HG03175 (cell line): ENCODE data around the gene NOTCH1.

Experiments
- ATAC-seq: cut with Tn5 transposase; IDR thresholded peaks from one replicate; pipeline ENCODE4 v1.9.1; 2021; ENCODE audit warnings: mild to moderate bottlenecking, moderate library complexity; ENCODE audit not compliant: unreplicated experiment

NOTCH1 gene

DNA sequence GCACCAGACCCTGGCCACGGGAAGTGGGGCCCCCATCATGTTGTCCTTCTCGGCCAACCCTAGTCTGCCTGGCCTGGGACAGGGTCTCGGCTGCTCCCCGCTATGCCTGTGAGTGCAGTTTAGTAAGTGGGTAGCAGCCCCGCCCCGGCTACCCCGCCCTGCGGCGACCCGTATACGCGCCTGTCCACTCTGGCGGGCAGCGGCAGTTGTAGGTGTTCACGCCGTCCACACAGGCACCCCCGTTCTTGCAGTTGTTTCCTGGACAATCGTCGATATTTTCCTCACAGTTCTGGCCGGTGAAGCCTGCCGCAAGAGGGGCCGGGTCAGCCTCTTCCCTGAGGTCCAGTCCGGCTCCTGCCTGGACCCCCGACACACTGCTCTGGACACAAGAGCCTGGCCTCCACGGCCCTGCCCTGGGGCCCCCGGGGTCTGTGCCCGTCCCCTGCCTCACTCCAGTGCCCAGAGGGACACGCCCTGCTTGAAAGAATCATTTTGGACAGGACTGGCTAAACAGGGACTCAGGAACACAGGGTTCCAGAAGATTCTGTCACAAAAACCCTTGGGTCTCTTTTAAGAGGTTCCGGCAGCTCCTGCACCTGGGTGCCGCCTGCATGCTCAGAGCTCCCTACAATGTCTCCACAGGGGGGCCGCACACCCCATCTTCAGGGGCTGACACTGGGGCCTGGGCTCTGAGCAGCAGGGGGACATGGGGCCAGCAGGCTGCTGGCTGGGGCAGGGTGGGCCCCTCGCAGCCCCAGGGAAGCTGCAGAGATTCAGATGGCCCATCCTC lies 26.4 kb downstream of the NOTCH1 start:
- no peak for ATAC-seq

DNA sequence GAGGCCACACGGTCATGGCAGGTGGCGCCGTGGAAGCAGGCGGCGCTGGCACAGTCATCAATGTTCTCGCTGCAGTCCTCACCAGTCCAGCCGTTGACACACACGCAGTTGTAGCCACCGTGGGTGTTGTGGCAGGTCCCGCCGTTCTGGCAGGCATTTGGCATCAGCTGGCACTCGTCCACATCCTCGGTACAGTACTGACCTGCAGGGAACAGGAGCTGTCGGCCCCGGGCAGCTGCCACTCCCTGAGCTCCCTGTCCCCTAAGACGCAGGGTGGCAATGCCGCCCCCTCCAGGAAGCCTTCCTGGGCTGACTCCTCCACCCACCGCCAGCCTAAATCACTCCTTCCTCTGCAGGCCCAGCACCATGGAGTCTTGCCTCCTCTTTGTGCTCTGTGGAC lies 27.2 kb downstream of the NOTCH1 start:
- no peak for ATAC-seq

GRCh38 chr9:136517950-136518349 lies 27.9 kb downstream of the NOTCH1 start:
- no peak for ATAC-seq

- no peak for ATAC-seq
Measured at GRCh38 chr9:136517012-136517743, 28.7 kb downstream of the NOTCH1 start.

DNA sequence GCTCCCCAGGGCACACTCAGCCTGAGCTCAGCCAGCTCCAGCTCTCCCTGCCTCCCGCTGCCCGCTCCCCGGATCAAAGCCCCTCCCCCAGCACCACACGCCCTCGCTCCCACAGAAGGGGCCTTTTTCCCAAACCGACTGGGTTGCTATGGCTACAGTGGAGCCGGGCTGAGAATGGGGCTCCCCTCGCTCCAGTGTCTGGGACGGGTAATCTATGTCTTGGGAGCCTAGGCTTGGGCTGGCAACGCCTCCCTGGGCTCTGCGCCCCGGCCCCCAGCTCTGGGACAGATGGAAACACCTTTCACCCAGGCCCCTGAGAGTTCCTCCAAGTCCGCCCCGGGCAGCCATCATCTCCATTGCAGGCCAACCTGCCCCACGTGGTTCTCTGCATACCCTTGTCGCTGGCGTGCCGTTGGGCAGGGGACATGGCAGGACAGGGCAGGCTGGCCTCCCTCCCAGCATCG lies 29.6 kb downstream of the NOTCH1 start:
- no peak for ATAC-seq

- no peak for ATAC-seq
Measured at GRCh38 chr9:136515276-136515675, 30.6 kb downstream of the NOTCH1 start.

DNA sequence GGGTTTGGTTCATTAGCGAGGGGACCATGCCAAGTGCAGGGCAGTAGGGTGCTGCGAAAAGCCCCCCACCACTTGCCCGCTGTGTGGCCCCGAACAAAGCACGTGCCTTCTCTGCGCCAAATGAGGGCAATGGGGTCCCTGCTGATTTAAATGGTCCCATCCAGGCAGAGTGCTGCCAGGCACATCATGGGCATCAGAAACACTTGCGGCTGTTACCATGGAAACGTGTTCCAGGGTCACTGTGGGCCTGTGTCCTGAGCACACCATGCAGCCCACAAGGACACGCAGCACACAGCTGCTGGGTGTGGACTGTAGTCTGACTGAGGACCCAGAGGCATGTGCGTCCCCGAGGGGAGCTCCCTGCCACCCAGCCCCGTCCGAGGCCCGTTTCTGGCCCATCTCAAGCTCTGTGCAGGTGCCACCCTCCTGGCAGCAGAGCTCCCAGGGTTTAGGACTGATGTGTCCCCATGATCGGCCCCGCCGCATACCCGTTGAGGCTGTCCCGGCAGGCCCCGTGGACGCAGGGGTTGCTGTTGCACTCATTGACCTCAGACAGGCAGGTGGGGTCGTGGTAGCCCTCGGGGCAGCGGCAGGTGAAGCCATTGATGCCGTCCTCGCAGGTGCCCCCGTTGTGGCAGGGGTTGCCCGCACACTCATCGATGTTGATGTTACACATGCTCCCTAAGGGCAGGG lies 31.7 kb downstream of the NOTCH1 start:
- no peak for ATAC-seq

DNA sequence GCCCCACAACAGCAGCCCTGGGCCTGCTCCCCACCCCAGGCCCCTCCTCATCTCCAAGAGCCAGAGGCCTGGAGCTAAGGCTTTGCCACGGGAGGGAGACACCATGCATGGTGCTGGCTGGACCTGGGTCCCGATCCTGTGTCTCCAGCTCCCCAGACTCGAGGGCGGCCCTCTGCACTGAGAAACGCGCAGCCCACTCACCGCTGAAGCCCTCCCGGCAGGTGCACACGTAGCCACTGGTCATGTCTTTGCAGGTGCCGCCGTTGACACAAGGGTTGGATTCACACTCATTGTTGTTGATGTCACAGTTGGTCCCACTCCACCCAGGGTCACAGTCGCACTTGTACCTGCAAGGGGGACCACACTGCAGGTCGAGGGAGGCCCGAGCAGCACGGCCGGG lies 32.7 kb downstream of the NOTCH1 start:
- ATAC-seq = no peak

DNA sequence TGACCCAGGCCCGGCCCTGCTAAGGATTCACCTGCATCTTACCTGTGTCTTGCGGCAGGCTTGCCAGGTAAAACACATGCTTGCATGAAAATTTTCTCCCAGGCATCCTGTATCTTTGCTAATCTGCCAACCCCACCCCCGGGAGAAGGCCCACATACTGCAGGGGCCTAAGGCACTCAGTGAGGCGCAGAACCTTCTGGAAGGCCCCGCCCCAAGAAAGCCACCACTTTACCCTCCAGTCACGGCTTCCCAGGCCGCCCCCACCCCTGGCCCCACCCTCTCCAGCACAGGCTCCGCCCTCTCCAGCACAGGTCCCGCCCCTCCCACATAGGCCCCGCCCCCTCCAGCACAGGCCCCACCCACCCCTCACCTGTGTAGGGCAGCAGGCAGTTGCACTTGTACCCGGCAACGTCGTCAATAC lies 33.2 kb downstream of the NOTCH1 start:
- no peak for ATAC-seq

DNA sequence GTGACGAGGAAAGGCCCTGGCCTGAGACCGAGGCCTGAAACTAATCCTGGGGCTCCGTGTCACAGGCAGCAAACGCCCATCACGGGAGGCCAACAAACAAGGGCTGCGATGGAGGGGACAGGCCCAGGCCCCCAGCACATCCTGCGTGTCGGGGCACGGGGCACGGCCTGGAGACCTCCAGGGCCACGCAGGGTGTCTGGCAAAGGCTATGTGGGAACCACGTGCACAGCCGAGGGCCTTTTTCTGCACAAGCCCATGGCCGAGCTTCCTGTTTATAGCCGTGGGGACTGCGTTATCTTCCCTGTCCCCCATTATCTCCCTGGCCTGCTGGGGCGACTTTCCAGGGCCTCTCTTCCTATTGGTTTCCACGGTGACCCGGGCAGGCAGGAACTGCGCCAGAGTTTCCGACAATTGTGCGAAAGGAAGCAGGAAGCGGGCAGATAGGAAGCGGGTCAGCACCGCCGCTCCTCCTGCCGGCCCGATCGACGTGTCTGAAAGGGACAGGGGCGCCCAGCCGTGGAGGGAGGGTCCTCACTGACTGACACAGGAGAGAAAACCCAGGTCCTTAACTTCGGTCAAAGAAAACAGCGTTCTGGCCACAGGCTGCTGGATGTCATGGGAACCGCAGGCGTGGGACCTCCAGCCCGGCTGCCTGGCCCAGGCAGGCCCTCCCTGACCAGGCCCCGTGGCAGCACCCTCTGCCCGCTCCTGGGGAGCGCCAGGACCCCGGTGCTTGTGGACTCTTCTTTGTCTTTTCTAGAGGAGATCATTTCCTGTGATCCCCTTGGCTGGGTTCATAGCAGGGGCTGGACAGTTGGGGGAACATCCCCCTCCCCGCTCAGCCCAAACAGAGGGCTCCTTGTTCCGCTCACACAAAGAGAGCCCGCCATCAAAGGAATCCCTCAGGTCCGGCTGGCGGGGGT lies 33.9 kb downstream of the NOTCH1 start:
- ATAC-seq = no peak

DNA sequence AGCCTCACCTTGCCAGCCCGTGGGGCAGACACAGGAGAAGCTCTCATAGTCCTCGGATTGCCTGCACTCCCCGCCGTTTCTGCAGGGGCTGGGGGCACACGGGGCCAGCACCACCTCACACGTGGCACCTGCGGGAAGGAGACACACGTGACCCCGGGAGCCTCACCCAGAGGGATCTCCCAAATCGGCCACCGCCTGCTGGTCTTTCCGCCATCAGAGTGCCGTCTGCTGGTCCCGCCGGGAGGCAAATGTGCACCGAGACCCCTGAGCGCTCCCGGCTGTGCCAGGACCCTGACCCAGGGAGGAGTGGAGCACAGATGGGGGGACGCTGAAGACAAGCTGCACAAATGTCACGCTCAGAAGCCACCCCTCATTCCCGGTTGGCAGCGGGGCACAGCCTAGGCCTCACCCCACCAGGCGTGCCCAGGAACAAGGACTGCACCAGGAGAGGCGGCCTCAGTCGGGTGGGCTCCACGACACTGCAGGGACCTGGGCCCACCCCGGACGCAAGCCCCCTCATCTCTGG lies 34.6 kb downstream of the NOTCH1 start:
- ATAC-seq = no peak

- ATAC-seq = no peak
Measured at GRCh38 chr9:136510561-136510960, 35.3 kb downstream of the NOTCH1 start.

DNA sequence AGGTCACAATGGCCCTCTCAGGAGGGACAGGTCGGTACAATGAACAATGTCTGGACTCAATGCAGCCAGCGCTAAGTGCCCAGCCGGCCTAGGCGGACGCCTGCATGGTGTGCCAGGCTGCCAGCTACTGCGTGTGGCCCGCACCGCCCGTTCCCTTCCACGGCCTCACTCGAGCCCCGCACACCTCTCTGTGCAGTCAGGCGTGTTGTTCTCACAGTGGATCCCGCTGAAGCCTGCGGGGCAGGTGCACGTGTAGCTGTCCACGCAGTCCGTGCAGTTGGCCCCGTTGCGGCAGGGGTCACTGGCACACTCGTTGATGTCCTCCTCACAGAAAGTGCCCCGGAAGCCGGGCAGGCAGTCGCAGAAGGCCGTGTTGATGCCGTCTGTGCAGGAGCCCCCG lies 36.3 kb downstream of the NOTCH1 start:
- ATAC-seq = no peak

GRCh38 chr9:136508729-136509500 lies 36.9 kb downstream of the NOTCH1 start:
- ATAC-seq = no peak

- ATAC-seq = no peak
Measured at GRCh38 chr9:136507992-136508375, 37.9 kb downstream of the NOTCH1 start.

DNA sequence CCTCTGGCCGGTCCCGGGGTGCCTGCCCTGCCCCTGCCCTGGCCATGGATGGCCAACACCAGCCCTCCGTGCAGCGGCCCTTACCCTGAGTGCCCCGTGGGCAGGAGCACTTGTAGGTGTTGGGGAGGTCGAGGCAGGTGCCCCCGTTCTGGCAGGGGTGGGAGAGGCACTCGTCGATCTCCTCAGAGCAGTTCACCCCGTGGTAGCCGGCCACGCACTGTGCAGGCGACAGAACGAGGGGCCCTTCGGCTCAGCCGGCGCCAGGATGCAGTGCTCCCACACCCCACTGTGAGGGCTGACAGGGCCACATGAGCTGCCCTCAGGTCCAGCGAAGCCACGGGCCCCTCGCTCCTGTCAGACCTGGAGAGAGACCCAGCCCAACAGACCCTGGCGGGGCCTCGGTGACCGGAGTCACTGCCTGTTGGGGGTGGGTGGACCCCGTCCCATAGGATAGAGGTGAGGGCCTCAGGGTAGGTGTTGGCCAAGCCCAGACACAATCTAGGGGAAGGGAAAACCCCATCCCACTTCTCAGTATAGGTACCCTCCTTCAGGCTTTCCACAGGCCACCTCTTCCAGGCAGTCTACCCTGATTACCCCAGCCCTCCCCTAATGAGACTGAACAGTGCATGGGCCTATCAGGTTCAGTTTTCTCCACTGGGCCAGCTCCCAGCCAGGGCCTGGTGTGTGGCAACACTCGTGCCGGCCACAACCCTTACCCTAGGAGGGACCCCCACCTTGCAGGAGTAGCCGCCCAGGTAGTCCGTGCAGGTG lies 38.4 kb downstream of the NOTCH1 start:
- no peak for ATAC-seq

- ATAC-seq = no peak
Measured at GRCh38 chr9:136506425-136506824, 39.4 kb downstream of the NOTCH1 start.

DNA sequence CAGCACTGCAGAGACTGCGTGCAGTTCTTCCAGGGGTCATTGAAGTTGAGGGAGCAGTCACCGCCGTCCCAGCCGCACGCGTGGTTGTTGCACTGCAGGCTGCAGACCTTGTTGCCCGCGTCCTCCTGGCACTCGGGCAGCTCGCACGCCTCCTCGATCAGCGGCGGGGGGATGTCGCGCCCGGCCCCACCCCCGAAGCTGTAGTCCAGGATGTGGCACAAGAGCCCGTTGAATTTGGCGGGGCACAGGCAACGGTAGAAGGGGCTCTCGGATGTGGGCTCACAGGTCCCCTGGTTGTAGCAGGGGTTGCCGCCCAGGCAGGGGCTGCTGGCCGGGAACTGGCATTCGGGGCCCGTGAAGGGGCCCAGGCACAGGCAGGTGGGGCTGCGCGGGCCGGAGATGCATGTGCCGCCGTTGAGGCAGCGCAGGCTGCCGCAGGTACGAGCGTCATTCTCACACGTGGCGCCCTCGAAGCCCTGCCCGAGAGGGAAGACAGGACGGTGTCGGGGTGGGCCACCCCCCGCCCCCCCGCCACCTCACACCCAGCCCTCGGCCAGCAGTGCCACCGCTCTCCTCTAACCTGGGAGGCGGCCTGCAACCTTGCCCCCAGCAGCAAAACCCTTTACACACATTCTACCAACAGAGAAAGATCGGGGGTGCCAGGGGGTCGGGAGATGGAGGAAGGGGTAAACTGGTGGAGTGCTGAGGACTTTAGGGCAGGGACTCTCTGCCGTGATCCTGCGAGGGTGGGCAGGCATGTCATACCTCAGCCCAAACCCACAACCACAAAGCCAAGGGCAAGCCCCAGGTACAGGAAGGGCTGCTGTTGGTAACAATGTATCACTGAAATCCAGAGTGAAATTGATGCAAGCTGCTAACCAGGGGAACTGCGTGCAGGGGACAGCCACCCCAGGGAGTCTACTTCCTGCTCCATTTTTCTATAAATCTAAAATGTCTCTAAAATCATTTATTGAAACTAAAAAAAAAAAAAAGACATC lies 40.1 kb downstream of the NOTCH1 start:
- no peak for ATAC-seq
